ENCODE results near the gene PLA2G4A. TPM values are rescaled to one million over a fixed set of nuclear protein-coding genes. Genes with fewer than 3 reads are reported as not detected.

Gene PLA2G4A
- total and polyA plus RNA-seq, 9 donors, result 1.7 to 19.0 (median 9.0) TPM

DNA sequence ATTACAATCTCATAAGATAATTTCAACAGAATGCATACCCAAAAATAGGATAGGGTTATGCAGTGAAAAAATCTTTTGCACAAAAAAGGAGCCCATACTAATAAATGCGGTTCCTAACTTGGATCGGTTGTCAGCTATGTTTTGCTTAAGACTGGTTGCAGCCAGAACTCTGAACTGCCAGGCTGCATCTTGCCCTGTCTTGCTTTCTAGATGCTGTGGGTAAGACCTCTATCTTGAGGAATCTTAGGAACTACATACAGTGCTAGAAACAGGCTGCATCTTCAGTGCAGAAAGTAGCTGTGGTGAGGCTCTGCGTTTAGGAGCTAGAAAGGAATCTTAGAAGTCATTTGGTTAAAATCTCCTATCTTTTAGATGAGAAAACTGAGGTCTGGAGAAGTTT is 45.6 kb upstream of the PLA2G4A start:
- intact Hi-C loops (cut with DNase I), result no loop called here
- Histone ChIP-seq H3K9me3 (no peaks in the 10 kb centered on the region), H3K36me3 (no peaks in the 10 kb centered on the region), H3K4me1 (ENCODE audit: insufficient read depth) (no peaks in the 10 kb centered on the region), H3K27ac (no peak overlapping the region), H3K4me3 (no peak overlapping the region), H3K27me3 (no peaks in the 10 kb centered on the region)
- DNase-seq, result no peak
- TF ChIP-seq POLR2A (IDR thresholded peaks at IDR 0.05), result no peak
- TF ChIP-seq CTCF (IDR thresholded peaks at IDR 0.05), result no peak
- TF ChIP-seq EP300 (IDR thresholded peaks at IDR 0.05), result no peak
- 79 to 84% (median 80%) methylated on average over 3 of the region's 3 CpGs for WGBS, 3 donors

DNA sequence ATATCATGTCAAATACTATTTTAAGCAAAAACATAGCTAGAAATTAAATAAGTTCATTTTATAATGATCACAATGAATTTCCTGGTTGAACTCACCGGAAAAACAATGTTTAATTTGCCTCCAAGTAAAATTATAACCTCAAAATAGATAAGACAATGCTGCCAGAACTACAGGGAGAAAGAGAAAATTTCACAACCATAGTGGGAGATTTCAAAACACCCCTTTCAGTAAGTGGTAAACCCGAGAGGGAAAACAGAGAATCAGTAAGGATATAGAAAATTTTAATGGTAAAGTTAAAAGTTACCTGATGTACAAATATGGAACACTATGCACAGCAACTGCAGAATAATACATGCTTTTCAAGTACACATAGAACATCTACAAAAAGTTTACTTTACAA is 43.2 kb upstream of the PLA2G4A start:
- Histone ChIP-seq H3K36me3 (no peaks in the 10 kb centered on the region), H3K27ac (no peak overlapping the region), H3K27me3 (no peaks in the 10 kb centered on the region), H3K9me3 (no peaks in the 10 kb centered on the region), H3K4me3 (no peak overlapping the region), H3K4me1 (ENCODE audit: insufficient read depth) (no peaks in the 10 kb centered on the region)
- intact Hi-C loops (cut with DNase I), result no loop called here
- 52 to 62% (median 54%) methylated on average over 2 of the region's 2 CpGs for WGBS, 3 donors
- DNase-seq, result no peak
- TF ChIP-seq EP300 (IDR thresholded peaks at IDR 0.05) (no peak), CTCF (IDR thresholded peaks at IDR 0.05) (no peak), POLR2A (IDR thresholded peaks at IDR 0.05) (no peak)

- Histone ChIP-seq H3K4me1 (ENCODE audit: insufficient read depth) (no peaks in the 10 kb centered on the region), H3K27me3 (no peaks in the 10 kb centered on the region), H3K36me3 (no peaks in the 10 kb centered on the region), H3K4me3 (no peak overlapping the region), H3K9me3 (no peaks in the 10 kb centered on the region), H3K27ac (no peak overlapping the region)
- intact Hi-C loops (cut with DNase I), result no loop called here
- no peak for TF ChIP-seq EP300 (IDR thresholded peaks at IDR 0.05)
- no peak for TF ChIP-seq POLR2A (IDR thresholded peaks at IDR 0.05)
- TF ChIP-seq CTCF (IDR thresholded peaks at IDR 0.05), result no peak
- DNase-seq, result no peak
- 68 to 81% (median 81%) methylated on average over 1 of the region's 1 CpG for WGBS, 3 donors
Observed at GRCh38 chr1:186790101-186790500, 38.6 kb upstream of the PLA2G4A start.

DNA sequence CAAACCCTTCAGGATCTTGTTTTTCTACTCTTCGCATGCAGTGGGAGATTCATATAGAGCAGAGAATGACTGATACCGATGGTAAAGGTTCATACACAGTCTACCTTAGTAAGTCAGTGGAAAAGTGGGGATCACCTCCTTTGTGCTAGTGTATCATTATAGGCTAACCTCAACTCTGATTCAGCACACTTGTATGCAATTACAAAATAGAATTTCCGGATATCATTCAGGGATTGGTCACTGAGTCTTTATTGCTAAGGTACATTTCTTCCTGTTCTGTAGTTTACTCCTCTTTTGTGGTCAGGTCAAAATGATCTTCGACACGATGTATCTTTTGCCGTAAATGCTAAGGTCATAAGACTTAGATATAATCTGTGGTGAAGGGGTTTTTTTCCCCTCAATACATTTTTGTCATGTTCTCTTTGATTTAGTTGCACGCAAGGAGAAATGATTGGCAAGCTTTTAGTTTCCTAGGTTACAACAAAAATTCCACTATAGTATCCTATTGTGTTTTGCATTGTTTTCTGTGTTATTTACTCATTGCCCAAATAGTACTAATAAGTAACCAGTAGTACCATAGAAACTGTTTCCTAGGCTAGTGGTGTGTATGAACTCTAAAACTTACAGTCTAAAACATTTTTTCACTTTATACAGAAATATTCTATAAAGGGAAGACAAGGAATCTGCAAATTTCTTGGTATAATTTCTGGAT is 35.7 kb upstream of the PLA2G4A start:
- Histone ChIP-seq H3K9me3 (no peaks in the 10 kb centered on the region), H3K4me1 (ENCODE audit: insufficient read depth) (no peaks in the 10 kb centered on the region), H3K27me3 (no peaks in the 10 kb centered on the region), H3K4me3 (no peak overlapping the region), H3K27ac (no peak overlapping the region), H3K36me3 (no peaks in the 10 kb centered on the region)
- no peak for DNase-seq
- TF ChIP-seq POLR2A (IDR thresholded peaks at IDR 0.05) (no peak), CTCF (IDR thresholded peaks at IDR 0.05) (no peak), EP300 (IDR thresholded peaks at IDR 0.05) (no peak)
- intact Hi-C loops (cut with DNase I), result no loop called here
- WGBS, 3 donors, result 88 to 90% (median 89%) methylated on average over 7 of the region's 7 CpGs
